Fibroblast of skin of left quadriceps (primary cell): ENCODE results near the gene MAOB.
"Not testable (repeated sequence)": the region's sequence is repeated elsewhere in the genome, so short reads cannot be mapped to it uniquely, and the experiment has no call there.

Experiments used
- DNase-seq, 2 experiments: peaks; one replicate each; pipeline ENCODE4 v3.0.0-alpha.2; 2013; ENCODE audit warnings: low read depth in 2 of 2

MAOB gene

DNA sequence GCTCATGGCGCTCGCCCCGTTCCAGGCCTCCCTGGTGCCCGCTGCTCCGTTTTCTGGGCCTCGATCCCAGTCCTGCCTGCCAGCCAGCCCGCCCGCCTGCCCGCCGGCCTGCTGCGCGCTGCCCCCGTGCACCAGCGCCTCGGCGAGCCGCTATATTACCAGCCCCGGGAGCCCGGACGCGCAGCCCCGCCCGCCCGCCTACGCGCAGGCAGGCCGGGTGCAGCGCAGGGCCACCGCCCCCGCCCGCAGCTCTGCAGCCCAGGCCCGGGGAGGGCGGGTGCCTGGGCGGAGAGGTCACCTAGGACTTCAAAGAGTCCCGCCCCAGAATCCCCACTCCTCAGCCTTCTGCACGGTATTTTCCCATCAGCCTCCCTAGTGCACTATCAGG lies at the start of gene MAOB:
MAOB (minus strand) TSS at position 157 of the 388 bp plus-strand sequence; CDS start at position 6, 151 bp downstream.
- no peak for DNase-seq

DNA sequence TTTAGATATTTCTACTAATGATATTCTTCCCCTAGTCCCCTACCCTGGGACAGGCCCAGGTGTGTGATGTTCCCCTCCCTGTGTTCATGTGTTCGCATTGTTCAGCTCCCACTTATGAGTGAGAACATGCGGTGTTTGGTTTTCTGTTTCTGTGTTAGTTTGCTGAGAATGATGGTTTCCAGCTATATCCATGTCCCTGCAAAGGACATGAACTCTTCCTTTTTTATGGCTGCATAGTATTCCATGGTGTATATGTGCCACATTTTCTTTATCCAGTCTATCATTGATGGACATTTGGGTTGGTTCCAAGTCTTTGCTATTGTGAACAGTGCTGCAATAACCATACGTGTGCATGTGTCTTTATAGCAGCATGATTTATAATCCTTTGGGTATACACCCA lies 39.8 kb upstream of the MAOB start:
- DNase-seq, result not testable (repeated sequence)

GRCh38 chrX:43910772-43911171 lies 28.5 kb upstream of the MAOB start:
- not testable (repeated sequence) for DNase-seq

DNA sequence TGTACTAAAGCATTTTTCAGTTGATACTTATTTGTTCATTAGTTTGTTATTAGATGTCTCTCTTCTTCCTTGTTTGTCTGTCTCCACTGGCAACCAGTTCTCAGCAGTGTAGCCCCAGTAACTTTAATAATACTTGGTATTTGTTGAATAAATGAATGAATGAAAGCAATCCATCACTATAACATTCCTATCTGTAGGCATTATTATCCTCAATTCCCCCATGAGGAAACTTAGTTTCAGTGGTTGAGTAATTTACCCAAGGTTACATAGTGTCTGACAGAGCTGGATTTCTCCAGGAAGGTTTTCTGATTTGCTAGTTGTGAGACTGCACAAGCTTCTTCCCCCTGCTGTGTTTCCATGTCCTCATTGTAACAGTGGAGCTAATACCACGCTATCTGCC lies 27.8 kb upstream of the MAOB start:
- no peak for DNase-seq

DNA sequence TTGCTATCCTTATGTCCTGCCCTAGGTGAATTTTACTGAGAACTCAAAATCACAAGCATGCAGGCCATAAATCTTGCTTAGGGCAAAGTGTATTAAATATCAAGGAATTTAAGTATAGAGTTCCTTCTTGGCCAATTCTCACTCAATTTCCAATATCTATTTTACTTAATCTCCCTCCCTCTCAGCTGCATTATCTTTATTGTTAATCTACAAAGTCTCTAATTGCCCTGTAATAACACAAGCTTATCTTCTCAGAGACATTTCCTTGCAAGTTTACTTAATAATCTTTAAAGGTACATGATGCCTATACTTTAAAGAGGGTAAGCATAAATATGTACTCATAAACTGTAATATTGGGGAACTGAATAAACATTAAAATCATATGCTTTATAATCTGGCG lies 26.9 kb upstream of the MAOB start:
- DNase-seq, result no peak

- DNase-seq, result no peak
Observed at GRCh38 chrX:43899878-43900815, 17.9 kb upstream of the MAOB start.

GRCh38 chrX:43898406-43899035 lies 16.3 kb upstream of the MAOB start:
- DNase-seq, result no peak

DNA sequence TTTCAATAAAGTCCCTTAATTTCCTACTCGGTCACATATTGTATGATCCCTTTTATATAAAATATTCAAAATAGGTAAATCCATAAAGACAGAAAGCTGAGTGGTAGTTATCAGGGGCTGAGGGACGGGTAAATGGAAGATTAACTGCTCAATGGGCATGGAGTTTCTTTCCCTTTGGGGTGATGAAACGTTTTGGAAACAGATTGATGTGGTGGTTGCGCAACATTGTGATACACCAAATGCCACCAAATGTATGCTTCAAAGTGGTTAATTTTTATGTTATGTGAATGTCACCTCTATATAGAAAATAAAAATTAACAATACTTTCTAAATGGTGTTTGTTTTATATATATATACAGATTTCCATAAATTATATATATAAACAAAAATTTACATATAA lies 15.0 kb upstream of the MAOB start:
- no peak for DNase-seq

- no peak for DNase-seq
Observed at GRCh38 chrX:43892336-43892870, 10.2 kb upstream of the MAOB start.

GRCh38 chrX:43885617-43886016 lies 3.4 kb upstream of the MAOB start:
- no peak for DNase-seq

DNA sequence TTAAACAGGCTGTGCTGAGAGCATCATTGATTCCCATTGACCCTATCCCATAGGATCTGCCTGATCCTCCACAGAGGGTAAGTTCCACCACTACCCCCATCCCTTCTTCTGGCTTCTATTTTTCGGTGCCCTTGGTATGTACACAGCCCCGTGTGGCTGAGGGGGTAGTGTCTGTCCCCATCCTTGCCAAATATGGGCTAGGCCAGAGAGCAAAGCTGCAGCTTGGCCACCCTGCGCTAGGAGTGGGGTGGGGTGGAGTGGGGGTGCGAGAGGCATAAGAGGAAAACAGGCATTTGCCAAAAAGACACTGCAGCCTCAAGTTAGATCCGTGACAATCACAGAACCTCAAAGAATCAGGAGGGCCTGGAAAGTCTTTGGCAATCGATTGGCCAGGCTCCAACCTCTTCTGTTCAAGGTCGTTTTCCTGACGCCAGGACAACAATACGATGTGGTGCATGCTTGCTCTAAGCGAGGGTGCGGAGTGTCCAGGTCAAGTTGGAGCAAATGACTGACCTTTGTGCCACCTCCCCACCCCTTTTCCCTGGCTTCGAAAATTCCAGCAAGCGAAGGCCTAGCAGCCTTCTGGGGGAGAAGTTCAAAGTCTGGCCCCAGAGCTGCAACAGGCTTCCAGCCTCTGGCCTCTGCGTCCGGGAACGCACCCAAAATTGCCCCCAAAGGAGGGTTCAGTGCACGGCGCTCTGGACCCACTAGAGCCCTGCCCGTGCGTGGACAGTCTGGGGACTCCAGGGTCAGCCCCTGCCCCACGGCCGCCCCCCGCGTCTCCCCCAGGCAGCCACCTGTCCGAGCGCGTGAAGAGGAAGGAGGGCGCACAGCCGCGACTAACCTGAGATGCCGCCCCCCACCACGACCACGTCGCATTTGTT lies 598 bp downstream of the MAOB start:
- no peak for DNase-seq

- DNase-seq, result no peak
Observed at GRCh38 chrX:43880425-43880824, 1.8 kb downstream of the MAOB start.

GRCh38 chrX:43878906-43879526 lies 3.2 kb downstream of the MAOB start:
- DNase-seq, result no peak

- no peak for DNase-seq
Observed at GRCh38 chrX:43876680-43877079, 5.6 kb downstream of the MAOB start.

GRCh38 chrX:43870758-43871419 lies 11.4 kb downstream of the MAOB start:
- no peak for DNase-seq

DNA sequence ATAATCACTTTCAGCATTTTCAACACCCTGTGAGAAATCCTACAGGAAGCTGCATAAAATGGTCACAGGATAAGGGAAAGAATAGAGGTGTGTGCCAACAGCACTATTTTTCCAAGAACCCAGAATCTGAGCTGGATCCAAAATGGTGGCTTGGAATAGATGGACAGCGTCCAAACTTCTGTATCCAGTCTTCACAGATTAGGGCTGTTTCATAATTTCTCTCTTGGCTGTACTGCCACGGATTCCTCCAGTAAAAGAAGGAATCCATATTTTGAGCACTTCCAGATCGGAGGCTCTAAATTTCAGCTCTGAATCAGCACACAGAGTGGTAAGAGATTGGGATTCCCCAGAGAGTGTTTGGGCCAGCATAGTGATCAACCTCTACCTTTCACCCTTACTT lies 12.2 kb downstream of the MAOB start:
- DNase-seq, result no peak

DNA sequence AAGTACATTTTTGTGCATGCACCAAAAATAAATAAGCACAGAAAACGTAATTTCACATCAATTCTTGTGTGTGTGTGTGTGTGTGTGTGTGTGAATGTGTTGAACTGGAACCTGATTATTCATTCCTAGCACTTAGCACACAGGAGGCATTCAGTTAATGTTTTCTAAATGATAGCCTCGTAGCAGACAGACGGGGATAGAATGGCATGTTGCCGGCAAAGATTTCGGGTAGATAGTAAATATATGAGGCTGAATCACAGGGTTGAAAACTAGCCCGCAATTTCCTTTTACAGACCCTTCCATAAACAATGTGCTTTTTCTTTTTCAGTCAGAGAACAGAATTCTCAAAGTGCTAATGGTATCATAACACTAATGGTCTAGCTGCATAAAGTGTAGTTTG lies 13.5 kb downstream of the MAOB start:
- DNase-seq, result no peak

DNA sequence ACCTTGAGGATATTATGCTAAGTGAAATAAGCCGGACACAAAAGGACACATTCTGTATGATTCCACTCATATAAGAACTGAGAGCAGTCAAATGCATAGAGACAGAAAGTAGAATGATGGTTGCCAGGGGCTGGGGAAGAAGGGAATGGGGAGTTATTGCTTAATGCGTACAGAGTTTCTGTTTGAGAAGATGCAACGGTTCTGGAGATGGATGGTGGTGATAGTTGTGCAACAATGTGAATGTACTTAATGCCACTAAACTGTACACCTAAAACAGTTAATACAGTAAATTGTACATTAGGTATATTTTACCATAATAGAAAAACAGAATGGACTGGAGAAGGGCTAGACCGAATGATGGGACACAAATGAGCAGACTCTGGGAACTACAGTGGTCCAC lies 15.8 kb downstream of the MAOB start:
- no peak for DNase-seq

GRCh38 chrX:43865791-43866190 lies 16.5 kb downstream of the MAOB start:
- no peak for DNase-seq

DNA sequence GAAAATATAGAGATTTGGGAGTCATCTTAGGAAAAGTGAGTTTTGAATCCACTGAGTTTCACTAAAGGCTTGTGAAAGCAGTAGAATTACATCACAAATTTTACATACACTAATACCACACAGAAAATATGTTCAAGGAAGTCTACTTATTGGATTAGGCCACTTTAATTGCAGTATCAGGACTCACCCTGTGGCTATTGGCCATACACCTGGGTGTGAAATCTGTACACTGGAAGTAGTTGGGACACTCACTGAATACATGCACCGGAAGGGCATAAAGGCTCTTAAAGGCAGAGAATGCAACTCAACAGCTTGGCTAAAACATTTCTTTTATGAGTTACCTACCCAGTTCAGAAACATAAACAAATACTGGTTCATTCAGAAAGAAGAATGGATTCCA lies 19.8 kb downstream of the MAOB start:
- DNase-seq, result no peak

DNA sequence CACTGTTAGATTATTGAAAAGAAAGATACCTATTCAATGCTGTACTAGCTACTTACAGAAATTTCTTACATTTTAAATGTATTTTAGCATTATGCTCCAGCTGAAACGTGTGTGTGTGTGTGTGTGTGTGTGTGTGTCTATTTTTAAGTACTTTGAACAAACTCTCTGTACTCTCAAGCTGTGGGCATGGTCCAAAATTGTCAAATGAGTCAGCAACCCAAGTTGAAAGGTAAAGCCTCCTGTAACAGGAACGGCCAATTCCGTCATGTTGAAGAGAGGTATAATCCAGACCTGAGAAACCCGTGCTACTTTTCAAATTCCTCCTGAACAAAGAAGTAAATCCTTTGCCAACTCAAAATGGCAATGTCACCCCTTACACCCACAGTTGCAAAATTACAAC lies 20.5 kb downstream of the MAOB start:
- DNase-seq, result no peak
